ENCODE results near the gene ARL4A. TPM values are rescaled to one million over a fixed set of nuclear protein-coding genes. Genes with fewer than 3 reads are reported as not detected.
A peak's percentile ranks its signal among the peaks of the same experiment; 100 is the strongest.

The ARL4A gene
- total and polyA plus RNA-seq, 9 of the 15 experiments (the other 6 are each of a cell fraction or from before 2014, with no cell fraction given): 118 to 688 (median 172) TPM

GRCh38 chr7:12647364-12648219, 39.8 kb upstream of the ARL4A start (continued):
- TF ChIP-seq, protein P1, sequence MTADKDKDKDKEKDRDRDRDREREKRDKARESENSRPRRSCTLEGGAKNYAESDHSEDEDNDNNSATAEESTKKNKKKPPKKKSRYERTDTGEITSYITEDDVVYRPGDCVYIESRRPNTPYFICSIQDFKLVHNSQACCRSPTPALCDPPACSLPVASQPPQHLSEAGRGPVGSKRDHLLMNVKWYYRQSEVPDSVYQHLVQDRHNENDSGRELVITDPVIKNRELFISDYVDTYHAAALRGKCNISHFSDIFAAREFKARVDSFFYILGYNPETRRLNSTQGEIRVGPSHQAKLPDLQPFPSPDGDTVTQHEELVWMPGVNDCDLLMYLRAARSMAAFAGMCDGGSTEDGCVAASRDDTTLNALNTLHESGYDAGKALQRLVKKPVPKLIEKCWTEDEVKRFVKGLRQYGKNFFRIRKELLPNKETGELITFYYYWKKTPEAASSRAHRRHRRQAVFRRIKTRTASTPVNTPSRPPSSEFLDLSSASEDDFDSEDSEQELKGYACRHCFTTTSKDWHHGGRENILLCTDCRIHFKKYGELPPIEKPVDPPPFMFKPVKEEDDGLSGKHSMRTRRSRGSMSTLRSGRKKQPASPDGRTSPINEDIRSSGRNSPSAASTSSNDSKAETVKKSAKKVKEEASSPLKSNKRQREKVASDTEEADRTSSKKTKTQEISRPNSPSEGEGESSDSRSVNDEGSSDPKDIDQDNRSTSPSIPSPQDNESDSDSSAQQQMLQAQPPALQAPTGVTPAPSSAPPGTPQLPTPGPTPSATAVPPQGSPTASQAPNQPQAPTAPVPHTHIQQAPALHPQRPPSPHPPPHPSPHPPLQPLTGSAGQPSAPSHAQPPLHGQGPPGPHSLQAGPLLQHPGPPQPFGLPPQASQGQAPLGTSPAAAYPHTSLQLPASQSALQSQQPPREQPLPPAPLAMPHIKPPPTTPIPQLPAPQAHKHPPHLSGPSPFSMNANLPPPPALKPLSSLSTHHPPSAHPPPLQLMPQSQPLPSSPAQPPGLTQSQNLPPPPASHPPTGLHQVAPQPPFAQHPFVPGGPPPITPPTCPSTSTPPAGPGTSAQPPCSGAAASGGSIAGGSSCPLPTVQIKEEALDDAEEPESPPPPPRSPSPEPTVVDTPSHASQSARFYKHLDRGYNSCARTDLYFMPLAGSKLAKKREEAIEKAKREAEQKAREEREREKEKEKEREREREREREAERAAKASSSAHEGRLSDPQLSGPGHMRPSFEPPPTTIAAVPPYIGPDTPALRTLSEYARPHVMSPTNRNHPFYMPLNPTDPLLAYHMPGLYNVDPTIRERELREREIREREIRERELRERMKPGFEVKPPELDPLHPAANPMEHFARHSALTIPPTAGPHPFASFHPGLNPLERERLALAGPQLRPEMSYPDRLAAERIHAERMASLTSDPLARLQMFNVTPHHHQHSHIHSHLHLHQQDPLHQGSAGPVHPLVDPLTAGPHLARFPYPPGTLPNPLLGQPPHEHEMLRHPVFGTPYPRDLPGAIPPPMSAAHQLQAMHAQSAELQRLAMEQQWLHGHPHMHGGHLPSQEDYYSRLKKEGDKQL (CRISPR knock-in tag; IDR thresholded peaks at IDR 0.05; ENCODE audit: borderline replicate concordance): no peak
- no peak for TF ChIP-seq RBM22 (IDR thresholded peaks at IDR 0.05; ENCODE audit: low read depth, low read length, poor library complexity, severe bottlenecking)
- TF ChIP-seq, protein P2, sequence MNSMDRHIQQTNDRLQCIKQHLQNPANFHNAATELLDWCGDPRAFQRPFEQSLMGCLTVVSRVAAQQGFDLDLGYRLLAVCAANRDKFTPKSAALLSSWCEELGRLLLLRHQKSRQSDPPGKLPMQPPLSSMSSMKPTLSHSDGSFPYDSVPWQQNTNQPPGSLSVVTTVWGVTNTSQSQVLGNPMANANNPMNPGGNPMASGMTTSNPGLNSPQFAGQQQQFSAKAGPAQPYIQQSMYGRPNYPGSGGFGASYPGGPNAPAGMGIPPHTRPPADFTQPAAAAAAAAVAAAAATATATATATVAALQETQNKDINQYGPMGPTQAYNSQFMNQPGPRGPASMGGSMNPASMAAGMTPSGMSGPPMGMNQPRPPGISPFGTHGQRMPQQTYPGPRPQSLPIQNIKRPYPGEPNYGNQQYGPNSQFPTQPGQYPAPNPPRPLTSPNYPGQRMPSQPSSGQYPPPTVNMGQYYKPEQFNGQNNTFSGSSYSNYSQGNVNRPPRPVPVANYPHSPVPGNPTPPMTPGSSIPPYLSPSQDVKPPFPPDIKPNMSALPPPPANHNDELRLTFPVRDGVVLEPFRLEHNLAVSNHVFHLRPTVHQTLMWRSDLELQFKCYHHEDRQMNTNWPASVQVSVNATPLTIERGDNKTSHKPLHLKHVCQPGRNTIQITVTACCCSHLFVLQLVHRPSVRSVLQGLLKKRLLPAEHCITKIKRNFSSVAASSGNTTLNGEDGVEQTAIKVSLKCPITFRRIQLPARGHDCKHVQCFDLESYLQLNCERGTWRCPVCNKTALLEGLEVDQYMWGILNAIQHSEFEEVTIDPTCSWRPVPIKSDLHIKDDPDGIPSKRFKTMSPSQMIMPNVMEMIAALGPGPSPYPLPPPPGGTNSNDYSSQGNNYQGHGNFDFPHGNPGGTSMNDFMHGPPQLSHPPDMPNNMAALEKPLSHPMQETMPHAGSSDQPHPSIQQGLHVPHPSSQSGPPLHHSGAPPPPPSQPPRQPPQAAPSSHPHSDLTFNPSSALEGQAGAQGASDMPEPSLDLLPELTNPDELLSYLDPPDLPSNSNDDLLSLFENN (IDR thresholded peaks at IDR 0.05; ENCODE audit: low read depth in 2 of 2, low read length in 2 of 2): peak in 1 of 2 experiments; percentile 74; a peak in 1 of 4 replicates
- no peak for TF ChIP-seq ZNF766 (CRISPR knock-in tag; conservative IDR thresholded peaks at IDR 0.05)
- TF ChIP-seq GTF2A2 (tag; IDR thresholded peaks at IDR 0.05): no peak
- peak; percentile 58; a peak in 3 of 4 replicates for TF ChIP-seq NRF1 (conservative IDR thresholded peaks at IDR 0.05 in 1 of 2, IDR thresholded peaks at IDR 0.05 in 1 of 2)
- TF ChIP-seq MYC (IDR thresholded peaks at IDR 0.05; ENCODE audit: low read depth, low read length): peak; percentile 61; the same call in 1 of the 2 replicates
- TF ChIP-seq MYC (CRISPR knock-in tag; IDR thresholded peaks at IDR 0.05; ENCODE audit: borderline replicate concordance, low read depth): no peak
- TF ChIP-seq HDAC3 (IDR thresholded peaks at IDR 0.05; ENCODE audit: borderline replicate concordance, partially characterized antibody): peak; percentile 66
- TF ChIP-seq BRD4 (IDR thresholded peaks at IDR 0.05): no peak
- TF ChIP-seq, protein P3, sequence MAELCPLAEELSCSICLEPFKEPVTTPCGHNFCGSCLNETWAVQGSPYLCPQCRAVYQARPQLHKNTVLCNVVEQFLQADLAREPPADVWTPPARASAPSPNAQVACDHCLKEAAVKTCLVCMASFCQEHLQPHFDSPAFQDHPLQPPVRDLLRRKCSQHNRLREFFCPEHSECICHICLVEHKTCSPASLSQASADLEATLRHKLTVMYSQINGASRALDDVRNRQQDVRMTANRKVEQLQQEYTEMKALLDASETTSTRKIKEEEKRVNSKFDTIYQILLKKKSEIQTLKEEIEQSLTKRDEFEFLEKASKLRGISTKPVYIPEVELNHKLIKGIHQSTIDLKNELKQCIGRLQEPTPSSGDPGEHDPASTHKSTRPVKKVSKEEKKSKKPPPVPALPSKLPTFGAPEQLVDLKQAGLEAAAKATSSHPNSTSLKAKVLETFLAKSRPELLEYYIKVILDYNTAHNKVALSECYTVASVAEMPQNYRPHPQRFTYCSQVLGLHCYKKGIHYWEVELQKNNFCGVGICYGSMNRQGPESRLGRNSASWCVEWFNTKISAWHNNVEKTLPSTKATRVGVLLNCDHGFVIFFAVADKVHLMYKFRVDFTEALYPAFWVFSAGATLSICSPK (IDR thresholded peaks at IDR 0.05; ENCODE audit: borderline replicate concordance): no peak
- TF ChIP-seq SRF (CRISPR knock-in tag; IDR thresholded peaks at IDR 0.05): 0 out of 4 replicates have a peak, but pooled peaks of 1 of the 2 experiments have one; percentile 38
- TF ChIP-seq CCNT2 (IDR thresholded peaks at IDR 0.05; ENCODE audit: borderline replicate concordance, extremely low read depth, insufficient read length, low read depth, low read length): peak; percentile 85
- peak; percentile 96 for TF ChIP-seq ZFP36 (IDR thresholded peaks at IDR 0.05; ENCODE audit: low read depth, low read length, partially characterized antibody)
